ENCODE measurements around the gene SSX2B.
"Not testable (repeated sequence)": the region's sequence is repeated elsewhere in the genome, so short reads cannot be mapped to it uniquely, and the experiment has no call there.

SSX2B gene

GRCh38 chrX:52750952-52751351 lies at the start of gene SSX2B:
Gene SSX2B (plus strand): TSS chrX:52751252. CDS start chrX:52752681, 1,429 bp downstream.
- not testable (repeated sequence) for DNase-seq (ENCODE audit: low read depth)

GRCh38 chrX:52707078-52707477 lies 44.0 kb upstream of the SSX2B start, which contains the start of gene SSX2:
Gene SSX2 (minus strand): TSS chrX:52707178. CDS start chrX:52705749, 1,429 bp downstream.
- DNase-seq (ENCODE audit: low read depth), result not testable (repeated sequence)

GRCh38 chrX:52765983-52766382 lies 14.9 kb downstream of the SSX2B start:
- not testable (repeated sequence) for DNase-seq (ENCODE audit: low read depth)

GRCh38 chrX:52773504-52773903 lies 22.5 kb downstream of the SSX2B start:
- DNase-seq (ENCODE audit: low read depth), result not testable (repeated sequence)

- DNase-seq (ENCODE audit: low read depth), result not testable (repeated sequence)
Measured at GRCh38 chrX:52797327-52797726, 46.3 kb downstream of the SSX2B start, which contains the start of gene SPANXN5. Gene SPANXN5 (minus strand): TSS chrX:52797427. CDS start chrX:52797348, 79 bp downstream.

- not testable (repeated sequence) for DNase-seq (ENCODE audit: low read depth)
Measured at GRCh38 chrX:52804876-52805275, 53.8 kb downstream of the SSX2B start.

Measured in stromal cell of bone marrow (primary cell).